ENCODE measurements around the gene OR4D1. TPM values are rescaled to one million over a fixed set of nuclear protein-coding genes. Genes with fewer than 3 reads are reported as not detected.

OR4D1 gene
- total and polyA plus RNA-seq, 2 of the 8 experiments (the other 6 are each of a cell fraction or from before 2014, with no cell fraction given): 0.32 to 0.39 TPM

GRCh38 chr17:58158181-58158580 is 10.0 kb downstream of the OR4D1 start (continued):
- TF ChIP-seq SIN3A (conservative IDR thresholded peaks at IDR 0.05 in 1 of 2, IDR thresholded peaks at IDR 0.05 in 1 of 2; ENCODE audit: low read depth in 1 of 2, low read length in 2 of 2) (no peak), CEBPB (IDR thresholded peaks at IDR 0.05; ENCODE audit: low read depth, low read length) (no peak), NRF1 (IDR thresholded peaks at IDR 0.05; ENCODE audit: low read depth, low read length) (no peak)

Measured in H1 (cell line).